Hepatocyte (in vitro differentiated cells): ENCODE results near the gene OTOGL. TPM values are rescaled to one million over a fixed set of nuclear protein-coding genes. Genes with fewer than 3 reads are reported as not detected.
A peak's percentile ranks its signal among the peaks of the same experiment; 100 is the strongest.

Experiments used
- DNase-seq: peaks from one replicate; pipeline ENCODE4 v3.0.0-alpha.2; 2016; ENCODE audit warnings: low spot score
- H2AFZ ChIP-seq: fragments of 200-600 bp; sonication (generic); 2 replicates; pipeline ENCODE4 v1.6.0; 2016; ENCODE audit warnings: antibody characterized with exemption, mild to moderate bottlenecking
- H3K27ac ChIP-seq: fragments of 200-600 bp; sonication (generic); 2 replicates; pipeline ENCODE4 v1.5.1; 2016; ENCODE audit warnings: mild to moderate bottlenecking
- H3K27me3 ChIP-seq: fragments of 200-600 bp; sonication (generic); 2 replicates; pipeline ENCODE4 v1.6.1; 2016
- H3K36me3 ChIP-seq: fragments of 200-600 bp; sonication (generic); replicated peaks from 2 replicates; pipeline ENCODE4 v1.5.1; 2016; ENCODE audit warnings: low read depth; ENCODE audit not compliant: insufficient read depth
- H3K4me1 ChIP-seq: fragments of 200-600 bp; sonication (generic); 2 replicates; pipeline ENCODE4 v1.5.1; 2016; ENCODE audit warnings: mild to moderate bottlenecking, moderate library complexity; ENCODE audit not compliant: insufficient read depth
- H3K4me2 ChIP-seq: fragments of 200-600 bp; sonication (generic); 2 replicates; pipeline ENCODE4 v1.6.0; 2016
- H3K4me3 ChIP-seq: fragments of 200-600 bp; sonication (generic); 2 replicates; pipeline ENCODE4 v1.5.1; 2016; ENCODE audit warnings: mild to moderate bottlenecking
- H3K79me2 ChIP-seq: fragments of 200-600 bp; sonication (generic); 2 replicates; pipeline ENCODE4 v1.6.0; 2017; ENCODE audit warnings: mild to moderate bottlenecking
- H3K9me2 ChIP-seq: fragments of 200-600 bp; sonication (generic); replicated peaks from 2 replicates; pipeline ENCODE4 v1.6.0; 2017; ENCODE audit warnings: mild to moderate bottlenecking; ENCODE audit not compliant: insufficient read depth
- H3K9me3 ChIP-seq: fragments of 200-600 bp; sonication (generic); 2 replicates; pipeline ENCODE4 v1.5.1; 2016; ENCODE audit warnings: low read depth, mild to moderate bottlenecking
- H4K20me1 ChIP-seq: fragments of 200-600 bp; sonication (generic); 2 replicates; pipeline ENCODE4 v1.6.0; 2016; ENCODE audit warnings: mild to moderate bottlenecking; ENCODE audit not compliant: insufficient read depth, poor library complexity, severe bottlenecking
- CTCF ChIP-seq: fragments of 200-600 bp; sonication (generic); IDR thresholded peaks from 2 replicates; pipeline ENCODE4 v1.5.1; 2016; ENCODE audit warnings: antibody characterized with exemption, mild to moderate bottlenecking; ENCODE audit not compliant: poor library complexity
- EZH2 ChIP-seq: fragments of 200-600 bp; sonication (generic); IDR thresholded peaks from 2 replicates; pipeline ENCODE4 v1.6.1; 2016; ENCODE audit warnings: antibody characterized with exemption, mild to moderate bottlenecking, borderline replicate concordance
- EZH2phosphoT487 ChIP-seq: fragments of 200-600 bp; sonication (generic); IDR thresholded peaks from one replicate; pipeline ENCODE4 v1.6.1; 2018; ENCODE audit warnings: antibody characterized with exemption, mild to moderate bottlenecking, low read depth, moderate library complexity; ENCODE audit not compliant: unreplicated experiment, severe bottlenecking
- WGBS: methylation state at CpG from one replicate; pipeline ENCODE4 v1.1.6; 2016; ENCODE audit warnings: low lambda C conversion rate; ENCODE audit errors: missing lambda C conversion rate; 5-methylcytosine and 5-hydroxymethylcytosine counted together
- polyA plus RNA-seq: library from polyadenylated mRNA; unstranded; fragments of >200 nt; fragmentation: Nextera tagmentation; extraction: Ambion mirVana; gene quantifications from 2 replicates; pipeline ENCODE4 v1.2.1, GENCODE V29; 2016
- total RNA-seq: library from RNA; depleted of rRNA; stranded (reverse); fragments of >200 nt; gene quantifications from 2 replicates; pipeline ENCODE4 v1.2.3, GENCODE V29; 2014

OTOGL gene
- total and polyA plus RNA-seq, 2 experiments from 2014 or later: 0.33 TPM; not detected in 1

GRCh38 chr12:80178846-80179245 is 79.5 kb downstream of the OTOGL start:
- no peaks in the 10 kb centered on the region for H3K36me3 ChIP-seq
- no peak overlapping the region for H3K4me3 ChIP-seq
- no peak for TF ChIP-seq EZH2
- no peaks in the 10 kb centered on the region for H3K27me3 ChIP-seq
- no peak for DNase-seq
- no peak overlapping the region for H2AFZ ChIP-seq
- H3K4me1 ChIP-seq: no peaks in the 10 kb centered on the region
- H3K9me2 ChIP-seq: no peaks in the 10 kb centered on the region
- no peak overlapping the region for H3K27ac ChIP-seq
- H3K9me3 ChIP-seq: no peaks in the 10 kb centered on the region
- H4K20me1 ChIP-seq: no peaks in the 10 kb centered on the region
- no peaks in the 10 kb centered on the region for H3K79me2 ChIP-seq
- 73% methylated on average over 3 of the region's 3 CpGs for WGBS
- no peak overlapping the region for H3K4me2 ChIP-seq

GRCh38 chr12:80183939-80184338 is 84.6 kb downstream of the OTOGL start:
- Histone ChIP-seq H3K9me3 (no peaks in the 10 kb centered on the region), H3K4me2 (no peak overlapping the region), H4K20me1 (no peaks in the 10 kb centered on the region), H3K36me3 (no peaks in the 10 kb centered on the region), H3K4me3 (no peak overlapping the region), H3K4me1 (no peaks in the 10 kb centered on the region), H3K27ac (peak overlapping the region; percentile 10), H3K9me2 (no peaks in the 10 kb centered on the region), H2AFZ (no peak overlapping the region), H3K79me2 (no peaks in the 10 kb centered on the region), H3K27me3 (no peaks in the 10 kb centered on the region)
- TF ChIP-seq CTCF: no peak
- TF ChIP-seq EZH2phosphoT487: no peak
- TF ChIP-seq EZH2: no peak
- no peak for DNase-seq
- 43% methylated on average over 2 of the region's 2 CpGs for WGBS

- no peaks in the 10 kb centered on the region for H3K9me2 ChIP-seq
- H4K20me1 ChIP-seq: no peaks in the 10 kb centered on the region
- H2AFZ ChIP-seq: no peak overlapping the region
- H3K4me1 ChIP-seq: no peaks in the 10 kb centered on the region
- TF ChIP-seq CTCF (no peak), EZH2 (no peak), EZH2phosphoT487 (no peak)
- no peak overlapping the region for H3K4me3 ChIP-seq
- no peak overlapping the region for H3K4me2 ChIP-seq
- H3K27me3 ChIP-seq: no peaks in the 10 kb centered on the region
- H3K27ac ChIP-seq: no peak overlapping the region
- H3K36me3 ChIP-seq: no peaks in the 10 kb centered on the region
- H3K9me3 ChIP-seq: no peaks in the 10 kb centered on the region
- DNase-seq: no peak
- 36% methylated on average over 2 of the region's 2 CpGs for WGBS
- no peaks in the 10 kb centered on the region for H3K79me2 ChIP-seq
Measured at GRCh38 chr12:80184926-80185325, 85.6 kb downstream of the OTOGL start.

GRCh38 chr12:80186727-80187217 is 87.4 kb downstream of the OTOGL start:
- no peaks in the 10 kb centered on the region for H3K9me3 ChIP-seq
- H3K79me2 ChIP-seq: no peaks in the 10 kb centered on the region
- H4K20me1 ChIP-seq: no peaks in the 10 kb centered on the region
- TF ChIP-seq EZH2phosphoT487: no peak
- TF ChIP-seq EZH2: no peak
- peak; percentile 94 for TF ChIP-seq CTCF
- peak overlapping the region; percentile 67 for H3K27ac ChIP-seq
- WGBS: 14% methylated on average over 2 of the region's 2 CpGs
- no peaks in the 10 kb centered on the region for H3K4me1 ChIP-seq
- no peak overlapping the region for H3K4me3 ChIP-seq
- no peak overlapping the region for H2AFZ ChIP-seq
- no peaks in the 10 kb centered on the region for H3K27me3 ChIP-seq
- no peak overlapping the region for H3K4me2 ChIP-seq
- peak; percentile 93 for DNase-seq
- no peaks in the 10 kb centered on the region for H3K36me3 ChIP-seq
- no peaks in the 10 kb centered on the region for H3K9me2 ChIP-seq
